Left renal pelvis (tissue), 4 donors: Measurements from ENCODE around the gene GAP43. TPM values are rescaled to one million over a fixed set of nuclear protein-coding genes. Genes with fewer than 3 reads are reported as not detected.
"Not testable (repeated sequence)": the region's sequence is repeated elsewhere in the genome, so short reads cannot be mapped to it uniquely, and the experiment has no call there.

Experiments
- DNase-seq, 4 donors: peaks; one replicate each; pipeline ENCODE4 v3.0.0-alpha.2; 2013; ENCODE audit warnings: low read depth in 4 of 4, low spot score in 3 of 4
- polyA plus RNA-seq, 4 donors: library from polyadenylated mRNA; unstranded; fragments of 120-200 nt; gene quantifications; one replicate each; pipeline ENCODE4 v1.2.1, GENCODE V29; 2013; ENCODE audit not compliant: insufficient read length in 4 of 4

Gene GAP43
- polyA plus RNA-seq, 4 donors, result 0.52 to 28.6 (median 3.4) TPM

- DNase-seq, result no peak
Observed at GRCh38 chr3:115741650-115742049, 118.3 kb downstream of the GAP43 start.

- DNase-seq, result not testable (repeated sequence)
Observed at GRCh38 chr3:115744516-115744915, 121.2 kb downstream of the GAP43 start.

- DNase-seq, result not testable (repeated sequence)
Observed at GRCh38 chr3:115752978-115753377, 129.7 kb downstream of the GAP43 start.

GRCh38 chr3:115758076-115758763 lies 134.9 kb downstream of the GAP43 start:
- no peak for DNase-seq

GRCh38 chr3:115760716-115761115 lies 137.4 kb downstream of the GAP43 start:
- no peak for DNase-seq

- no peak for DNase-seq
Observed at GRCh38 chr3:115761927-115762305, 138.6 kb downstream of the GAP43 start.

GRCh38 chr3:115766587-115767482 lies 143.5 kb downstream of the GAP43 start:
- DNase-seq, result no peak

- no peak for DNase-seq
Observed at GRCh38 chr3:115768661-115769060, 145.4 kb downstream of the GAP43 start.
